GM21717 (cell line): ENCODE measurements around the gene MROH2A.
"Not testable (repeated sequence)": the region's sequence is repeated elsewhere in the genome, so short reads cannot be mapped to it uniquely, and the experiment has no call there.

Experiments
- ATAC-seq: cut with Tn5 transposase; IDR thresholded peaks from one replicate; pipeline ENCODE4 v1.9.1; 2021; ENCODE audit warnings: mild to moderate bottlenecking, moderate library complexity; ENCODE audit not compliant: unreplicated experiment

Gene MROH2A, protein sequence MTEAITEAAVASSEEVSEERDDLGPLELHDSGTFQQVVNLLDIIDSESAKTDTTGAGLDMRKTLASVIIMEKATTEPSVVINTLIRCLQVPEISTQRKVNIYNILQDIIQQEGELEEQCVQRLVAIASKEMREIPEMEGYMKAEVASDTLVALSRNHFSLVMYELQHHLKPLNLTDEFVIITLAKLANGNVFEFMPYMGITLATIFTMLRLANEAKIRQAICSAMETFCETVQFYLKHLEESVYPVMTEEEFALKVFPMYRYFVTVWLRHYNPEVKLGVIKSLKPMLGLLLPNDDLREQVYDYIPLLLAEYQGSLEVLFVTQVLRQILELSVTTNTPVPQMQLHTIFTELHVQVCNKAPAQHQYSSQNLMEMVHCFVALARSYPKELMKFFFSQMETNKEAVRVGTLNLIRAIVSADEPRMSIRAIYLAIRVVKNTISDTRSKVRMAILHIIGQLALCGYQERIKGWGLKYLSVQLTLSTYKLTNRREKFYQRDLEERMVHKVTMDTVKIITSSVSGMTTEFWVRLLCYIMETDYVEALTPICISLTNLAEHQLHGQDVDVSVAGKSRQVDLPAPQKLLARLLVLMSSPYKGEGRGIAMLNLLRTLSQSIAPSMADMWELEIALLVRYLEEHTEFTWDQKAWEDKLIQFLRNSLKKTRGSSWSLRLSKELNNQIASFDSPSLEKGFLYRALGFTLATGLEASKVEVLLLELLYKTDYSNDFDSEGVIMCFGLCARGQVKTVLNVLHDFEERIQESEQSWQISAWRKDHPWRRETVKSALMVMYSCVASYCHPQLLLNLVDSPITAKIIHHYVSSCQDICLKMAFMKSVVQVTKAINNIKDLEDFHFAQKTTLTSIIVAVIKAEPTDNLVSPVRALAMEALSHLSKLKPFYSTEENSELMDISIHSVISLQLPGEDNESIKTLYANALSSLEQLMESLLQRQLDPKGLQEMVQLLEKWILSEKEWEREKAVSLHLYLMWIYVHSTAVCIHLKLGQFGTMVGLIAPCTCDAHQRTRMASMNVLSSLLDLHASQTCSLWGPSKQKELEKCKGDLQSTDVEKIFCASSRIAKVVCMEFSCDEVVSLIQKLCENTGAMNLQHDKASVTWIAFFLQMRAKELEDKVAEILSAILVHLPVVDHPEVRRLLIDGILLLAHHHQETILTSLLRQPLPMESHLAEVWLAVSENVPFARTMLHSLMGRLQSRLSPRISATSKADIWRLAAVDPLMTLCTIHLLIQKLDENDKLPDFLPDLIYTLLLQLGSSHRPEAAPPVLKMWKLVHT (N-terminal part only)

DNA sequence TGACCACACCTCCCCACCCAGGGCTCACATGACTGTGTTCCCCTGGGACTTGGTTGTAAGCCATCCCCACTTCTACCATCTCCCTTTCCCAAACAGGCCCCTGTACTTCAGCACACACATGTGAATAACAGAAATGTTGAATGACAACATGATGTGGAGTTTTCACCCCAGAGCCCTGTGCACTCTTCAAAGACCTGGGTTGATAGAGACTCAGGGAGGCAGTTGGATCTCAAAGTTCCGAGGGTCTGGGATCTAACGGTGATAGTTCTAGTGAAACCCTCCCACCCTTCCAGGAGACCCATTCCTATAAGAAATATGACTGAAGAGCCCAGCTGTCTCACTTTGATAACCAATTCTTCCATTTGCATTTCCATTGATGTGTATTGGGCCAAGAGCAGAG, at the start of gene MROH2A:
MROH2A (plus strand) TSS at position 301 of the 400 bp plus-strand sequence. CDS start 1,029 bp downstream, outside the sequence.
- ATAC-seq, result no peak

DNA sequence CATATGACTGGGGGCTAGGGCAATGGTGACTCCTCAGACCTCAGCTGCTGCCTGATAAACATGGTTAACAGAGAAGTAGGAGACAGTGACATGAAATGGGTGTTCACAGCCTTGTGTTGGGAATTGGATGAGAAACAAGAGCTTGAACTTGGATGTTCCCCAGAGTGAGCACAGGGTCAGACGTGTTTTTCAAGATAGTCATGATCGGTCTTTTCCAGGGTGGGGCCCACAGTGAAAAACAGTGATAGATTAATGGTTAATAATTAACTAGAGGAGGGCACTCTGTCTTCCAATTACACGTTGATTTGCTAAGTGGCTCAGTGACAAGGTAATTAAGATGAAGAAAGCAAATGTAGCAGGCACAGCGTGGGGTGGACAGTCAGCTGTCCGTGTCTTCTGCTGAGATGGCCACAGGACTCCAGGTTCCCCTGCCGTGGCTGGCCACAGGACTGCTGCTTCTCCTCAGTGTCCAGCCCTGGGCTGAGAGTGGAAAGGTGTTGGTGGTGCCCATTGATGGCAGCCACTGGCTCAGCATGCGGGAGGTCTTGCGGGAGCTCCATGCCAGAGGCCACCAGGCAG, 49.3 kb upstream of the MROH2A start, which contains the start of gene UGT1A3:
UGT1A3 (plus strand) TSS at position 320 of the 579 bp plus-strand sequence; CDS start at position 405, 85 bp downstream.
- no peak for ATAC-seq

GRCh38 chr2:233736868-233737653, 41.1 kb upstream of the MROH2A start:
- ATAC-seq, result not testable (repeated sequence)

DNA sequence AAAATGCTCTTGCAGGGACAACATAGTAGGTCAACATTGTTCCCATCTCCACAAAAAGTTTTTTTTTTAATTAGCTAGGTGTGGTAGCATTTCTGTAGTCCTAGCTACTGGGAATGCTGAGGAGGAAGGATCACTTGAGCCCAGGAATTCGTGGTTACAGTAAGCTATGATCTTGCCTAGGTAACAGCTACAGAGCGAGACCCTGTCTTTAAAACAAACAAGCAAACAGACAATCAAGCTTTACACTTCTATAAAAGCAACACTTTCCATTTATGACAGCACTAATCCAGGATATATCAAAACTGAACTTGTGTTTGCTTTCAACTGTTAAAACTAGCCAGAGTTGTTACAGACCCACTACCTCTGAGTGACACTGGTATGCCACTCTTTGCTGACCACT, 37.3 kb upstream of the MROH2A start:
- ATAC-seq, result no peak

- no peak for ATAC-seq
Measured at GRCh38 chr2:233743464-233744259, 34.5 kb upstream of the MROH2A start.

DNA sequence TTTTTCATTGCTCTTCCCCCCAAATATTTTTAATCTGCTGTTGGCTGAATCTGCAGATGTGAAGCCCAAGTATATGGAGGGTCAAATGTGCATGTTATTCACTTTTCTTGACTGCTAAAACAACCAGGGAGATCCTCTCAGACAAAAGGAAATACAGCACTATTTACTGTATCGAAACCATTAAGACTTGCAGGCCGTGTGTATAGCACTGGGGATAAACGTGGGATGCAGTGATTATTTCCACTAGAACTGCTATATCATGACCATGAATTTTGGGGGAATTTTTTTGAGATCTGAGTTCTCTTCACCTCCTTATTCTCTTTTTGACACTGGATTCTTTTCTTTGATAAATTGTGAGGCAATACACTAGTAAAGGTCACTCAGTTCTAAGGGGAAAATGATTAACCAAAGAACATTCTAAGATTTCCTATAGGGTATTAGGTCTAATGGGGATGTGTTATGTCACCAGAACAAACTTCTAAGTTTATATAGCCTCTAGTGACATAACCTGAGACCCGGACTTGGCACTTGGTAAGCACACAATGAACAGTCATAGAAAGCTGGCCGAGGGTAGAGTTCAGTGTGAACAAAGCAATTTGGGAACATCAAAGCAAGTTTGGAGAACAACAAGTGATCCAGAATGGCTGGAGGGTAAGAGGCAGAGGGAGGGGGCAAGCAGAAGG, 32.9 kb upstream of the MROH2A start:
- ATAC-seq, result no peak

DNA sequence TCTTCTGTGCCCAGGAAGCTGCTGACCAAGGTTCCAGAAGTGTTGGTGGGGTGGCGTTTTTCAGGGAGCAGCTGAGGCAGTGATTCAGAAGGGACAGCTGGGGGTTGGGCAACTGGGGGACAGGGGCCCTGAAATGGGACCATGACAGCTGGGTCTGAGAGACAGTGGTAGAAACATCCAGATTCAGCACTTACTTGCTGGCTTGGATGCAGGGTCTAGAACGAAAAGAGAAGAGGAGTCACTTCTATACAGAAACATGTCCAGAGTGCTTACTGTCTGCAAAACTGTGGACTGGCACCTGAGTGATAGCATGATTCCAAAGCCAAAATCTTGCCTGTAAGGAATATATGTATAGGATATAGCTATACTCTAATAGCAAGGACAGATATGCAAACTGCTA, 32.3 kb upstream of the MROH2A start:
- not testable (repeated sequence) for ATAC-seq

DNA sequence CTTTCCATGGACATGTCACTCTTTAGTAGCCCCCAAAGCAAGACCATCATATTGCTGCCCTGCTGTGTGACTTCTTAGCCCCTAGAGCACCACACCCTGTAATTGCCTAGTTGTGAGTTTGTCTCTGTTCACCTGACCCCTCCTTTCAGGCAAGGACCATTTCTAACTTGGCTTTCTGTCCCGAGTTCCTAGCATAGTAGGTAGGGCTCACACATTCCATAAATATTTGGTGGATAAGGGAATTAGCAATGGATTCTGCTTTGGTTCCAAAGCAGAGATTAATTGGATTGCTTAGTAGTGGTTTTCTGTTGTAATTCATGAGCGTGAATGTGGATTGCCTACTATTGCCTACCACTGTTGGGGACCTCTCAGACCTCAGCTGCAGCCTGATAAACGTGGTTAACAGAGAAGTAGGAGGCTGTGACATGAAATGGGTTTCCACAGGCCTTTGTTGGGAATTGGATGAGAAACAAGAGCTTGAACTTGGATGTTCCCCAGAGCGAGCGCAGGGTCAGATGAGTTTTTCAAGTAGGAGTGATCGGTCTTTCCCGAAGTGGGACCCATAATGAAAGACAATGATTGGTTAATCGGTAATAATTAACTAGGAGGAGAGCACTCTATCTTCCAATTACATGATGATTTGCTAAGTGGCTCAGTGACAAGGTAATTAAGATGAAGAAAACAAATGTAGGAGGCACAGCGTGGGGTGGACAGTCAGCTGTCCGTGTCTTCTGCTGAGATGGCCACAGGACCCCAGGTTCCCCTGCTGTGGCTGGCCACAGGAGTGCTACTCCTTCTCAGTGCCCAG, 31.5 kb upstream of the MROH2A start:
- ATAC-seq, result no peak

GRCh38 chr2:233747283-233747544, 30.9 kb upstream of the MROH2A start:
- ATAC-seq, result no peak

DNA sequence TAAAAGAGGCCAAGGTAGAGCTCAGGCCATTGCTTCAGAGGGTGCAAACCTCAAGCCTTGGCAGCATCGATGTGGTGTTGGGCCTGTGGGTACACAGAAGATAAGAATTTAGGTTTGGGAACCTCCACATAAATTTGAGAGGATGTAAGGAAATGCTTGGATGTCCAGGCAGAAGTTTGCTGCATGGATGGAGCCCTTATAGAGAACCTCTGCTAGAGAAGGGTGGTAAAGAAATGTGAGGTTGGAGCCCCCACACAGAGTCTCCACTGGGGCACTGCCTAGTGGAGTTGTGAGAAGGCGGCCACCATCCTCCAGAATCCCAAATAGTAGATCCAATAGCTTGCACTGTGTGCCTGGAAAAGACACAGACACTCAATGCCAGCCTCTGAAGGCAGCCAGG, 27.4 kb upstream of the MROH2A start:
- ATAC-seq, result not testable (repeated sequence)

DNA sequence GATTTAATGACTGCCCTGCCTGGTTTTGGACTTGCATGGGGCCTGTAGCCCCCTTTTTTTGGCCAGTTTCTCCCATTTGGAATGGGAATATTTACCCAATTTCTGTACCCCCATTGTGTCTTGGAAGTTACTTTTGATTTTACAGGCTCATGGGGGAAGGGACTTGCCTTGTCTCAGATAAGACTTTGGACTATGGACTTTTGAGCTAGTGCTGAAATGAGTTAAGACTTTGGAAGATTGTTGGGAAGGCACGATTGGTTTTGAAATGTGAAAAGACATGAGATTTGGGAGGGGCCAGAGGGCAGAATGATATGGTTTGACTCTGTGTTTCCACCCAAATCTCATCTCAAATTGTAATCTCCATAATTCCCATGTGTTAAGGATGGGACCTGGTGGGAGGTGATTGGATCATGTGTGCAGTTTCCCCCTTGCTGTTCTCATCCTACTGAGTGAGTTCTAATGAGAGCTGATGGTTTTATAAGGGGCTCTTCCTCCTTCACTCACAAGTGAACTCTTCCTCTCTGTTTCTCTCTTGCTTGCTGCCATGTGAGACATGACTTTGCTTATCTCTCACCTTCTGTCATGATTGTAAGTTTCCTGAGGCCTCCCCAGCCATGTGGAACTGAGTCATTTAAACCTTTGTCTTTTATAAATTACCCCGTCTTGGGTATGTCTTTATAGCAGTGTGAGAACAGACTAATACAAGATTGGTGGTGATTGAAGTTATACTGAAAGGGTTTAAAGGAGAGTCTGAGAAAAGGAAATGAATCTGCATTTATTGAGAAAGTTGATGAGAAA, 26.7 kb upstream of the MROH2A start:
- ATAC-seq, result not testable (repeated sequence)

GRCh38 chr2:233754872-233755611, 23.1 kb upstream of the MROH2A start:
- no peak for ATAC-seq

DNA sequence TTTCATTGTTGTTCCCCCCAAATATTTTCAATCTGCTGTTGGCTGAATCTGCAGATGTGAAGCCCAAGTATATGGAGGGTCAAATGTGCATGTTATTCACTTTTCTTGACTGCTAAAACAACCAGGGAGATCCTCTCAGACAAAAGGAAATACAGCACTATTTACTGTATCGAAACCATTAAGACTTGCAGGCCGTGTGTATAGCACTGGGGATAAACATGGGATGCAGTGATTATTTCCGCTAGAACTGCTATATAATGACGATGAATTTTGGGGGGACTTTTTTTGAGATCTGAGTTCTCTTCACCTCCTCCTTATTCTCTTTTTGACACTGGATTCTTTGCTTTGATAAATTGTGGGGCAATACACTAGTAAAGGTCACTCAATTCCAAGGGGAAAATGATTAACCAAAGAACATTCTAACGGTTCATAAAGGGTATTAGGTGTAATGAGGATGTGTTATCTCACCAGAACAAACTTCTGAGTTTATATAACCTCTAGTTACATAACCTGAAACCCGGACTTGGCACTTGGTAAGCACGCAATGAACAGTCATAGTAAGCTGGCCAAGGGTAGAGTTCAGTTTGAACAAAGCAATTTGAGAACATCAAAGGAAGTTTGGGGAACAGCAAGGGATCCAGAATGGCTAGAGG, 21.6 kb upstream of the MROH2A start:
- ATAC-seq, result no peak

GRCh38 chr2:233758141-233758540, 20.0 kb upstream of the MROH2A start:
- no peak for ATAC-seq

- no peak for ATAC-seq
Measured at GRCh38 chr2:233758849-233759248, 19.3 kb upstream of the MROH2A start.

DNA sequence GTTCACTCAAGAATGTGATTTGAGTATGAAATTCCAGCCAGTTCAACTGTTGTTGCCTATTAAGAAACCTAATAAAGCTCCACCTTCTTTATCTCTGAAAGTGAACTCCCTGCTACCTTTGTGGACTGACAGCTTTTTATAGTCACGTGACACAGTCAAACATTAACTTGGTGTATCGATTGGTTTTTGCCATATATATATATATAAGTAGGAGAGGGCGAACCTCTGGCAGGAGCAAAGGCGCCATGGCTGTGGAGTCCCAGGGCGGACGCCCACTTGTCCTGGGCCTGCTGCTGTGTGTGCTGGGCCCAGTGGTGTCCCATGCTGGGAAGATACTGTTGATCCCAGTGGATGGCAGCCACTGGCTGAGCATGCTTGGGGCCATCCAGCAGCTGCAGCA, 18.1 kb upstream of the MROH2A start, which contains the start of gene UGT1A1:
UGT1A1 (plus strand) TSS at position 228 of the 400 bp plus-strand sequence; CDS start at position 246, 18 bp downstream.
- no peak for ATAC-seq
